HEK293T (cell line): ENCODE measurements around the gene FHIT.

Source experiments
- CTCF ChIA-PET: fragments of 350-600 bp; formaldehyde crosslinking; extraction: SDS; loops from one replicate; lab custom pipeline; 2021; ENCODE audit warnings: antibody characterized with exemption, inconsistent platforms; lab: Yijun Ruan, JAX
- POLR2A ChIA-PET: fragments of 350-600 bp; formaldehyde crosslinking; extraction: SDS; loops from one replicate; lab custom pipeline; 2020; ENCODE audit warnings: antibody characterized with exemption, inconsistent platforms; lab: Yijun Ruan, JAX
- DNase-seq: peaks from one replicate; pipeline ENCODE4 v3.0.0; 2012; ENCODE audit warnings: mixed read lengths; ENCODE audit errors: extremely low spot score
- ARNT ChIP-seq: fragments of 450-650 bp; IDR thresholded peaks from 2 replicates; pipeline ENCODE4 v1.6.1; 2017; ENCODE audit warnings: mild to moderate bottlenecking
- BHLHE40 ChIP-seq: fragments of 450-650 bp; IDR thresholded peaks from 2 replicates; pipeline ENCODE4 v1.6.1; 2016; ENCODE audit warnings: mild to moderate bottlenecking, moderate library complexity, borderline replicate concordance
- CTBP1 ChIP-seq: fragments of 450-650 bp; IDR thresholded peaks from 2 replicates; pipeline ENCODE4 v1.6.1; 2016; ENCODE audit warnings: borderline replicate concordance
- ELF4 ChIP-seq: fragments of 450-650 bp; IDR thresholded peaks from 2 replicates; pipeline ENCODE4 v1.6.1; 2017; ENCODE audit warnings: antibody characterized with exemption
- FOXA1 ChIP-seq: fragments of 450-650 bp; IDR thresholded peaks from 2 replicates; pipeline ENCODE4 v1.6.1; 2016; ENCODE audit warnings: mild to moderate bottlenecking
- FOXK2 ChIP-seq: fragments of 450-650 bp; IDR thresholded peaks from 2 replicates; pipeline ENCODE4 v1.6.1; 2016; ENCODE audit warnings: mild to moderate bottlenecking
- FOXM1 ChIP-seq: fragments of 450-650 bp; IDR thresholded peaks from 2 replicates; pipeline ENCODE4 v1.6.1; 2017; ENCODE audit warnings: mild to moderate bottlenecking, borderline replicate concordance
- HDGF ChIP-seq: fragments of 450-650 bp; IDR thresholded peaks from 2 replicates; pipeline ENCODE4 v1.6.1; 2017; ENCODE audit warnings: antibody characterized with exemption, borderline replicate concordance
- L3MBTL2 ChIP-seq: fragments of 450-650 bp; conservative IDR thresholded peaks from 2 replicates; pipeline ENCODE4 v1.6.1; 2016; ENCODE audit warnings: mild to moderate bottlenecking
- LEF1 ChIP-seq: fragments of 450-650 bp; IDR thresholded peaks from 2 replicates; pipeline ENCODE4 v1.6.1; 2017; ENCODE audit warnings: mild to moderate bottlenecking, borderline replicate concordance
- NFRKB ChIP-seq: fragments of 450-650 bp; IDR thresholded peaks from 2 replicates; pipeline ENCODE4 v1.6.1; 2016; ENCODE audit warnings: mild to moderate bottlenecking, moderate library complexity
- SP1 ChIP-seq: fragments of 450-650 bp; IDR thresholded peaks from 2 replicates; pipeline ENCODE4 v1.6.1; 2017
- SUZ12 ChIP-seq: fragments of 450-650 bp; IDR thresholded peaks from 2 replicates; pipeline ENCODE4 v1.6.1; 2016; ENCODE audit warnings: mild to moderate bottlenecking
- TARDBP ChIP-seq: fragments of 450-650 bp; IDR thresholded peaks from 2 replicates; pipeline ENCODE4 v1.6.1; 2016
- ZNF384 ChIP-seq: fragments of 450-650 bp; IDR thresholded peaks from 2 replicates; pipeline ENCODE4 v1.6.1; 2016
- TF ChIP-seq, protein P1 (sequence below): fragments of 450-650 bp; IDR thresholded peaks from 2 replicates; pipeline ENCODE4 v1.6.1; 2016

The FHIT gene

DNA sequence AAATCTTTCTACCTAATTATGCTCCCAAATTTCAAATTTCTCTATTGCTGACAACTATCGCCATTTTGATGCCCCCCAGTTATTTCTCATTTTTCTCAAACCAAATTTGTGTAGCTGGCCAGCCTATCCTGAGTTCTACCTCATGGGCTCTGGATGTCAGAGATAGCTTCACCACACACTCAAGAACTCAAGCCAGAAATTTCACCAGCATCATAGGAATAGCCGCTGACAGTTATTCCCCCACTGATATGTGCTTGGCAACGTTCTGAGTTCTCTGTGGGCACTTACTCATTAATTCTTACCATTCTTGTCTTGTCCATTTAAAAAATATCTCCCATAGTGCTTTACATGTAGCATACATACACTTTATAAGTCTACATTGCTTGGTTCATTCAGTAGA lies 264.7 kb downstream of the FHIT start:
- ChIA-PET POLR2A (no interaction called here), CTCF (no interaction called here)
- no peak for TF ChIP-seq CTBP1
- TF ChIP-seq SUZ12: no peak
- TF ChIP-seq ARNT: no peak
- no peak for TF ChIP-seq FOXM1
- no peak for TF ChIP-seq L3MBTL2
- no peak for DNase-seq

DNA sequence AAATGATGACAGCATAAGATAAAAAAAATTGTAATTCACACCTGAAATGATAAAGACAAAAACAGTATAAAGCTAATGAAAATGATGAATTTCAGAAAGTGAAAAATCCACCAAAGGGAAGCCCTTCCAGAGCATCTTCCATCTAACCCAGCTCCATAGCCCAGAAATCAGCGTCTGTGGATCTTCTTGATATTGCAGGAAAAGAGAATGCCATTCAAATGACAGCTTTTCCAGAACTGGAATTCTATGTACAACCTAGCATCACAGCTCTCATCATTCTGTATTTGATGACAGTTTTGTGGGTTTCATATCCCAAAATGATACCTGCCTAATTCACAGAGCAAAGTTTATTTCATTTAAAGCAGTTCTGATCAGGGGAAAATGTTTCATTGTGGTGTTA lies 267.3 kb downstream of the FHIT start:
- ChIA-PET CTCF (no interaction called here), POLR2A (no interaction called here)
- DNase-seq: no peak
- TF ChIP-seq ZNF384: no peak
- TF ChIP-seq FOXM1: no peak
- TF ChIP-seq, protein P1, sequence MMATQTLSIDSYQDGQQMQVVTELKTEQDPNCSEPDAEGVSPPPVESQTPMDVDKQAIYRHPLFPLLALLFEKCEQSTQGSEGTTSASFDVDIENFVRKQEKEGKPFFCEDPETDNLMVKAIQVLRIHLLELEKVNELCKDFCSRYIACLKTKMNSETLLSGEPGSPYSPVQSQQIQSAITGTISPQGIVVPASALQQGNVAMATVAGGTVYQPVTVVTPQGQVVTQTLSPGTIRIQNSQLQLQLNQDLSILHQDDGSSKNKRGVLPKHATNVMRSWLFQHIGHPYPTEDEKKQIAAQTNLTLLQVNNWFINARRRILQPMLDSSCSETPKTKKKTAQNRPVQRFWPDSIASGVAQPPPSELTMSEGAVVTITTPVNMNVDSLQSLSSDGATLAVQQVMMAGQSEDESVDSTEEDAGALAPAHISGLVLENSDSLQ: no peak

DNA sequence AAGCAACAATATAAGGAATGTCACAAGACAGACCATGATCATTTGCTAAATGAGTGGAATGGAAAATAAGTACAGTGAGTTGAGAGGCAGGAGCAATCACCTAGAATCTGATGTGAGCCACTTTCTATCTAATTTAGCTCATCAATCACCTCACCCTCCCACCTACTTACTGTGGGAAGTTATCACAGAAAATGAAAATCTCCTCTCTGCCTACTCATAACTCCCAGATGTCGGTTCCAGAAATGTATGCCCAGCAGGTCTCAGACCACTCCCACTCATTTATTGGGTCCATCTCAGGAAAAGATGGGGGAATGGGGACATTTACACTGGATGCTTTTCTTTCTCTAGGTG lies 270.9 kb downstream of the FHIT start:
- TF ChIP-seq LEF1 (no peak), ARNT (no peak), NFRKB (no peak), L3MBTL2 (no peak), FOXK2 (no peak), SP1 (no peak), HDGF (no peak)
- POLR2A ChIA-PET: no interaction called here
- CTCF ChIA-PET: no interaction called here
- DNase-seq: no peak

DNA sequence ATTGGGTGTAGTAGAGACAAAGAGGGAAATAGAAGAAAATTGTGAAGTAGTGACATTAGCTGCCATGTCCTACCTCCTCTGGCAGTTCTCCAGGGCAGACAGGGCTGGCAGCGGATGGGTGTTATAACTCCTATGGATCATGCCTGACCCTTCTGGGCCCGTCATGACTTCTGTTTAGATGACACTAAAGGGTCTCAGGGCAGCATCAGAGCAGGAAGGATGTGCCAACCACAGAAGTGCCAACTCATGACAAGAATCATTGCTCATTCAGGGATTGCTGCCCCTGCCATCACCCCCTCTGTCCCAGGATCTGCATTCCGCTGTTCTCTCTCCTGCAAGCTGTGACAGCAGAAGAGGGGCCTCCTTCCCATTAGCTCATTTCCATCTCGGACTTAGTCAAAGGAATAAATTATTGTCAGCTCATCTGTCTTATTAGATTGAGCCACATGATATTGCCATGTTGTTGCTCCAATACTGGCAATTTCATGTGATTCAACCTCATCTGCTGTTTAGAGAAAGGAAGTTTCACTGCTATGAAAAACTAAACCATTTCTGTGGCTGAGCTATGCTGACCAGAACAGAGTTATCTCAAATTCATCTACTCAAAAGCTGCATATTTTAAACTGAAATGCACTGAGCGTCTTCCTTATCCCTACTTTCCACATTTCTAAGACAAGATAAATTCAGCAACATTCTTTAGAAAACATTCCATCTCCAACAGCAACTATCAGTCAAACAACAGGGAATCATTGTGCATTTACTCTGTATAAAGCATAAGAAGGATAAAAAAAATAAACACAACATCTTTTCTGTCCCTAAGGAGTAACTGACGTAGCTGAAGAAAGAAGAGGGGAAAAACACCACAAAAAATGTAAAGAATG lies 271.6 kb downstream of the FHIT start:
- ChIA-PET CTCF (no interaction called here), POLR2A (no interaction called here)
- DNase-seq: no peak
- TF ChIP-seq TARDBP (no peak), FOXA1 (no peak), LEF1 (no peak), L3MBTL2 (no peak), CTBP1 (no peak), BHLHE40 (no peak)
- TF ChIP-seq, protein P1: no peak

DNA sequence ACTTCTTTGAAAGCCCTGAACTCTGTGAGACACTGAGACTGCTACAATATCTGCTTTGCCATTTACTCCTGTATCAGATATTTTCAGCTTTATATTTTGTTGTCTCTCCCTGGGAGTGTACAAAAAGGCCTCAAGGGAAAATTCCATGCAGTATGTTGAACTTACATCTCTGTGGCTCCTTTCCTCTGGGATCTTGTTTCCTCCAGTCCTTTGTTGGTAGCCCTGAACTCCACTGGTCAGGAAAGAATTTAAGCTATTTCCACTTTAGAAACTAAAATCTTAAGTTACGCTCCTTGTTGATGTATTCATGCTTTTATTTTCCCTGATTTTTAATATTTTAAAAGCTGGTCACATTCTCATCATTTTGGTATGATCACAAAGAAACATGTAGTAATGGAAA lies 277.9 kb downstream of the FHIT start:
- POLR2A ChIA-PET: no interaction called here
- CTCF ChIA-PET: no interaction called here
- TF ChIP-seq, protein P1: no peak
- TF ChIP-seq L3MBTL2 (no peak), FOXM1 (no peak)
- no peak for DNase-seq

DNA sequence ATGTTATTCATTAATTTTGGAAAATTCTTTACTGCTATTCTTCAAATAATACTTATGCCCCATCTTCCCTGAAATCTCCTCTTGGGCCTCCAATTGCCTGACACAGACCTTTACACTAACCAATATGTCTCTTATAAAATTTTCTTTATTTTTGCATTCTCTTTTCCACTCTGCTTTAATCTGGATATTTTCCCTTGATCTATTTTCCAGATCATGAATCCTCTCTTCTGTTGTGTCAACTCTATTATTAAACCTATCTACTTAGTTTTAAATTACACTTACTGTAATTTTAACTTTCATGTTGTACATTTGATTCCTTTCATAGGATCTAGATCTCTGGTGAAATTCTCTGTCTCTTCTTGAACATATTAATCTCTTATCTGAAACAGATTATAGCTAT lies 278.7 kb downstream of the FHIT start:
- TF ChIP-seq SP1 (no peak), ZNF384 (no peak), SUZ12 (no peak), CTBP1 (no peak), HDGF (no peak), FOXA1 (no peak), ELF4 (no peak), FOXK2 (no peak), LEF1 (no peak), FOXM1 (no peak), BHLHE40 (no peak), NFRKB (no peak), TARDBP (no peak), L3MBTL2 (no peak), ARNT (no peak)
- TF ChIP-seq, protein P1: no peak
- CTCF ChIA-PET: no interaction called here
- POLR2A ChIA-PET: no interaction called here
- DNase-seq: no peak

DNA sequence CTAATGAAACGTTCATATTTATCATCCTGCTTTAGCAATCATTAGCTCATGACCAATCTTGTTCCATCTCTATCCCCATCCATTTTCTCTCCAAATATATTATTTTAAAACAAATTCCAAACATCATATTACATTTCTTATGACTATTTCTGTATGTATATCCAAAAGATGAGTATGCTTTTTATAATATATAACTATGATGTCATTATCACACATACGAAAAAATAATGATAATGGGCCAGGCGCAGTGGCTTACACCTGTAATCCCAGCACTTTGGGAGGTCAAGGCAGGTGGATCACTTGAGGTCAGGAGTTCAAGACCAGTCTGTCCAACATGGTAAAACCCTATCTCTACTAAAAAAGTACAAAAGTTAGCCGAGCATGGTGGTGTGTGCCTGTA lies 280.4 kb downstream of the FHIT start:
- DNase-seq: no peak
- TF ChIP-seq HDGF (no peak), FOXM1 (no peak), CTBP1 (no peak), NFRKB (no peak), ELF4 (no peak), ZNF384 (no peak), FOXA1 (no peak), LEF1 (no peak), BHLHE40 (no peak), FOXK2 (no peak), L3MBTL2 (no peak), SP1 (no peak), TARDBP (no peak), SUZ12 (no peak), ARNT (no peak)
- TF ChIP-seq, protein P1: no peak
- CTCF ChIA-PET: interaction anchor here (0.6 kb wide), 1 partner anchor 401 kb away, joined by 3 read pairs; no protein-coding TSS in a partner anchor
- POLR2A ChIA-PET: no interaction called here
